SK-N-SH (cell line): ENCODE results near the gene TBCD. TPM values are rescaled to one million over a fixed set of nuclear protein-coding genes. Genes with fewer than 3 reads are reported as not detected.

Experiments
- CTCF ChIA-PET: fragments of 300-600, 350-600 bp; formaldehyde crosslinking; extraction: SDS; loops from one replicate; lab custom pipeline; 2021; lab: Yijun Ruan, JAX
- POLR2A ChIA-PET: fragments of 350-600 bp; sonication (Branson Sonifier 250); formaldehyde crosslinking; extraction: SDS; loops from one replicate; lab custom pipeline; 2020; ENCODE audit warnings: antibody characterized with exemption, inconsistent platforms; lab: Yijun Ruan, JAX
- DNase-seq: peaks from one replicate; pipeline ENCODE4 v3.0.0; 2012
- H2AFZ ChIP-seq: fragments of 200-600 bp; sonication (generic); 2 replicates; pipeline ENCODE4 v1.8.1; 2016; ENCODE audit warnings: antibody characterized with exemption, mild to moderate bottlenecking, low read depth
- H3F3A ChIP-seq: fragments of 200-600 bp; sonication (generic); replicated peaks from 2 replicates; pipeline ENCODE3; 2016; ENCODE audit warnings: antibody characterized with exemption, mild to moderate bottlenecking; ENCODE audit not compliant: insufficient read depth
- H3K27ac ChIP-seq, 2 experiments: fragments of 200-500 bp in 1 of 2; fragments of 200-600 bp in 1 of 2; sonication (Bioruptor generic) in 1 of 2; sonication (generic), shearing (Covaris generic) in 1 of 2; 2 replicates each; pipeline versions ENCODE4 v1.5.1 to v1.6.1; 2014 to 2016; ENCODE audit warnings: low read depth in 2 of 2, inconsistent platforms in 1 of 2, low read length in 1 of 2, mild to moderate bottlenecking in 1 of 2, mixed read lengths in 1 of 2
- H3K27me3 ChIP-seq: fragments of 200-600 bp; sonication (generic), shearing (Covaris generic); 2 replicates; pipeline ENCODE4 v1.6.1; 2016; ENCODE audit warnings: mixed run types; ENCODE audit not compliant: insufficient read depth
- H3K36me3 ChIP-seq, 2 experiments: fragments of 200-500 bp in 1 of 2; fragments of 200-600 bp in 1 of 2; sonication (Bioruptor generic) in 1 of 2; sonication (generic) in 1 of 2; replicated peaks in 1 of 2; 2 replicates each; pipeline versions ENCODE3 to v1.5.1; 2014 to 2016; ENCODE audit warnings: low read length in 1 of 2, mild to moderate bottlenecking in 1 of 2; ENCODE audit not compliant: insufficient read depth in 2 of 2, control insufficient read depth in 1 of 2
- H3K4me1 ChIP-seq, 2 experiments: fragments of 200-500 bp in 1 of 2; fragments of 200-600 bp in 1 of 2; sonication (Bioruptor generic) in 1 of 2; sonication (generic), shearing (Covaris generic) in 1 of 2; 2 replicates each; pipeline versions ENCODE4 v1.5.1 to v1.6.1; 2014 to 2016; ENCODE audit warnings: low read depth in 1 of 2, low read length in 1 of 2, mixed run types in 1 of 2; ENCODE audit not compliant: insufficient read depth in 2 of 2, control insufficient read depth in 1 of 2
- H3K4me2 ChIP-seq: fragments of 200-600 bp; sonication (generic), shearing (Covaris generic); 2 replicates; pipeline ENCODE4 v1.6.1; 2017; ENCODE audit warnings: mixed run types
- H3K4me3 ChIP-seq, 2 experiments: fragments of 200-500 bp in 1 of 2; fragments of 200-600 bp in 1 of 2; sonication (Bioruptor generic) in 1 of 2; sonication (generic), shearing (Covaris generic) in 1 of 2; 2 replicates each; pipeline versions ENCODE4 v1.5.1 to v1.8.1; 2014 to 2016; ENCODE audit warnings: low read depth in 2 of 2, inconsistent platforms in 1 of 2, low read length in 1 of 2, mild to moderate bottlenecking in 1 of 2, mixed read lengths in 1 of 2, moderate library complexity in 1 of 2
- H3K79me2 ChIP-seq: fragments of 200-600 bp; sonication (generic); 2 replicates; pipeline ENCODE4 v1.8.1; 2017; ENCODE audit warnings: mild to moderate bottlenecking; ENCODE audit not compliant: insufficient read depth
- H3K9ac ChIP-seq: fragments of 200-600 bp; sonication (generic); 2 replicates; pipeline ENCODE4 v1.6.1; 2017; ENCODE audit warnings: mixed run types
- H3K9me2 ChIP-seq: fragments of 200-600 bp; sonication (generic); 2 replicates; pipeline ENCODE4 v1.6.1; 2017; ENCODE audit warnings: mixed run types
- H3K9me3 ChIP-seq: fragments of 200-600 bp; sonication (generic); 2 replicates; pipeline ENCODE4 v1.6.1; 2017; ENCODE audit warnings: mixed run types, mild to moderate bottlenecking, moderate library complexity
- H4K20me1 ChIP-seq: fragments of 200-600 bp; sonication (generic); 2 replicates; pipeline ENCODE4 v1.6.1; 2017; ENCODE audit warnings: mild to moderate bottlenecking, mixed run types; ENCODE audit not compliant: insufficient read depth
- EZH2phosphoT487 ChIP-seq: fragments of 200-600 bp; sonication (generic); IDR thresholded peaks from 2 replicates; pipeline ENCODE4 v1.6.1; 2017; ENCODE audit warnings: low read depth, mixed run types, mild to moderate bottlenecking, antibody characterized with exemption, moderate library complexity, borderline replicate concordance
- FOXJ3 ChIP-seq: sonication (generic); formaldehyde crosslinking; IDR thresholded peaks from 2 replicates; pipeline ENCODE4 v1.5.1; 2020; ENCODE audit warnings: mild to moderate bottlenecking, missing genetic modification reagents
- FOXM1 ChIP-seq: IDR thresholded peaks from 2 replicates; pipeline ENCODE4 v1.4.0; 2012; ENCODE audit warnings: low read depth, mild to moderate bottlenecking
- GABPA ChIP-seq: IDR thresholded peaks from 2 replicates; pipeline ENCODE4 v1.4.0; 2012; ENCODE audit warnings: low read depth, mild to moderate bottlenecking
- GATA2 ChIP-seq: sonication (generic); formaldehyde crosslinking; IDR thresholded peaks from 2 replicates; pipeline ENCODE4 v1.5.0; 2020; ENCODE audit warnings: mild to moderate bottlenecking, missing genetic modification reagents
- JUND ChIP-seq: IDR thresholded peaks from 2 replicates; pipeline ENCODE4 v1.4.0; 2012
- MEF2A ChIP-seq: IDR thresholded peaks from 2 replicates; pipeline ENCODE4 v1.4.0; 2012; ENCODE audit warnings: low read depth, borderline replicate concordance
- NFIC ChIP-seq: IDR thresholded peaks from 2 replicates; pipeline ENCODE4 v1.4.0; 2012; ENCODE audit warnings: borderline replicate concordance
- NRF1 ChIP-seq: IDR thresholded peaks from 2 replicates; pipeline ENCODE4 v1.6.1; 2012; ENCODE audit warnings: low read depth, mild to moderate bottlenecking, low read length
- PBX3 ChIP-seq: IDR thresholded peaks from 2 replicates; pipeline ENCODE4; 2012
- RCOR1 ChIP-seq: fragments of 150-350 bp; IDR thresholded peaks from 2 replicates; pipeline ENCODE4 v1.6.1; 2017; ENCODE audit warnings: antibody characterized with exemption, low read length
- REST ChIP-seq: IDR thresholded peaks from 2 replicates; pipeline ENCODE4 v1.6.1; 2012; ENCODE audit warnings: mild to moderate bottlenecking, low read depth, low read length, moderate library complexity
- RFX5 ChIP-seq: IDR thresholded peaks from 2 replicates; pipeline ENCODE4 v1.6.1; 2012; ENCODE audit warnings: mild to moderate bottlenecking, improper control_type of control experiment, low read length
- RXRA ChIP-seq: IDR thresholded peaks from 2 replicates; pipeline ENCODE4 v1.4.0; 2012; ENCODE audit warnings: low read depth, mild to moderate bottlenecking, borderline replicate concordance
- SMC3 ChIP-seq: IDR thresholded peaks from 2 replicates; pipeline ENCODE4 v1.6.1; 2012; ENCODE audit warnings: low read depth, low read length, improper control_type of control experiment
- TEAD4 ChIP-seq: IDR thresholded peaks from 2 replicates; pipeline ENCODE4 v1.4.0; 2012; ENCODE audit warnings: mild to moderate bottlenecking, borderline replicate concordance; ENCODE audit not compliant: insufficient read depth
- WGBS: methylation state at CpG from one replicate; pipeline ENCODE4 v1.1.6; 2017; ENCODE audit warnings: low lambda C conversion rate; 5-methylcytosine and 5-hydroxymethylcytosine counted together
- polyA plus RNA-seq, 3 experiments: library from polyadenylated mRNA; depleted of rRNA; stranded (reverse); fragments of >200 nt; gene quantifications; 2 replicates each; pipeline ENCODE4 v1.2.3, GENCODE V29; 2012
- TF ChIP-seq, protein P1 (sequence below): IDR thresholded peaks from 2 replicates; pipeline ENCODE4 v1.4.0; 2012; ENCODE audit warnings: low read depth, borderline replicate concordance
- TF ChIP-seq, protein P2 (sequence below): fragments of 150-350 bp; IDR thresholded peaks from 2 replicates; pipeline ENCODE4 v1.6.1; 2017; ENCODE audit warnings: antibody characterized with exemption, low read length, low read depth, borderline replicate concordance
- TF ChIP-seq, protein P3 (sequence below): IDR thresholded peaks from 2 replicates; pipeline ENCODE4 v1.4.0; 2012; ENCODE audit warnings: low read depth, borderline replicate concordance
- TF ChIP-seq, protein P4 (sequence below): fragments of 150-350 bp; IDR thresholded peaks from 2 replicates; pipeline ENCODE4 v1.6.1; 2016; ENCODE audit warnings: mild to moderate bottlenecking, low read depth, low read length

The TBCD gene
- polyA plus RNA-seq, 1 of the 3 experiments (the other 2 are of a cell fraction): 107 TPM

- Histone ChIP-seq H3K9me2 (no peaks in the 10 kb centered on the region), H2AFZ (no peak overlapping the region), H3K4me2 (no peak overlapping the region), H3K36me3 (peaks cover 0 to 28% of the 10 kb centered on the region in 2 experiments), H3K9me3 (no peaks in the 10 kb centered on the region), H3K79me2 (no peaks in the 10 kb centered on the region; the same call in 1 of the 2 replicates), H3K4me3 (no peak overlapping the region), H3K27ac (no peak overlapping the region), H4K20me1 (no peaks in the 10 kb centered on the region), H3K9ac (no peak overlapping the region), H3K27me3 (no peaks in the 10 kb centered on the region), H3K4me1 (peaks cover 0 to 11% of the 10 kb centered on the region in 2 experiments; a peak in 1 of 4 replicates), H3F3A (no peaks in the 10 kb centered on the region)
- WGBS: 87% methylated on average over 7 of the region's 7 CpGs
- POLR2A ChIA-PET: no interaction called here
- no peak for DNase-seq
- CTCF ChIA-PET: interaction anchor here (1.0 to 3.7 kb wide), 4 partner anchors 10 to 33 kb away, joined by 3 to 14 read pairs (median 4); no protein-coding TSS in a partner anchor
- TF ChIP-seq FOXM1 (no peak), GATA2 (no peak), EZH2phosphoT487 (no peak), PBX3 (no peak), TEAD4 (no peak), GABPA (no peak), RXRA (no peak), RFX5 (no peak), RCOR1 (no peak), SMC3 (no peak), MEF2A (no peak), NFIC (no peak), REST (no peak), JUND (no peak), NRF1 (no peak), FOXJ3 (CRISPR knock-in tag) (no peak)
- TF ChIP-seq, protein P1, sequence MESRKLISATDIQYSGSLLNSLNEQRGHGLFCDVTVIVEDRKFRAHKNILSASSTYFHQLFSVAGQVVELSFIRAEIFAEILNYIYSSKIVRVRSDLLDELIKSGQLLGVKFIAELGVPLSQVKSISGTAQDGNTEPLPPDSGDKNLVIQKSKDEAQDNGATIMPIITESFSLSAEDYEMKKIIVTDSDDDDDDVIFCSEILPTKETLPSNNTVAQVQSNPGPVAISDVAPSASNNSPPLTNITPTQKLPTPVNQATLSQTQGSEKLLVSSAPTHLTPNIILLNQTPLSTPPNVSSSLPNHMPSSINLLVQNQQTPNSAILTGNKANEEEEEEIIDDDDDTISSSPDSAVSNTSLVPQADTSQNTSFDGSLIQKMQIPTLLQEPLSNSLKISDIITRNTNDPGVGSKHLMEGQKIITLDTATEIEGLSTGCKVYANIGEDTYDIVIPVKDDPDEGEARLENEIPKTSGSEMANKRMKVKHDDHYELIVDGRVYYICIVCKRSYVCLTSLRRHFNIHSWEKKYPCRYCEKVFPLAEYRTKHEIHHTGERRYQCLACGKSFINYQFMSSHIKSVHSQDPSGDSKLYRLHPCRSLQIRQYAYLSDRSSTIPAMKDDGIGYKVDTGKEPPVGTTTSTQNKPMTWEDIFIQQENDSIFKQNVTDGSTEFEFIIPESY: no peak
- TF ChIP-seq, protein P2, sequence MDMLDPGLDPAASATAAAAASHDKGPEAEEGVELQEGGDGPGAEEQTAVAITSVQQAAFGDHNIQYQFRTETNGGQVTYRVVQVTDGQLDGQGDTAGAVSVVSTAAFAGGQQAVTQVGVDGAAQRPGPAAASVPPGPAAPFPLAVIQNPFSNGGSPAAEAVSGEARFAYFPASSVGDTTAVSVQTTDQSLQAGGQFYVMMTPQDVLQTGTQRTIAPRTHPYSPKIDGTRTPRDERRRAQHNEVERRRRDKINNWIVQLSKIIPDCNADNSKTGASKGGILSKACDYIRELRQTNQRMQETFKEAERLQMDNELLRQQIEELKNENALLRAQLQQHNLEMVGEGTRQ: no peak
- TF ChIP-seq, protein P3, sequence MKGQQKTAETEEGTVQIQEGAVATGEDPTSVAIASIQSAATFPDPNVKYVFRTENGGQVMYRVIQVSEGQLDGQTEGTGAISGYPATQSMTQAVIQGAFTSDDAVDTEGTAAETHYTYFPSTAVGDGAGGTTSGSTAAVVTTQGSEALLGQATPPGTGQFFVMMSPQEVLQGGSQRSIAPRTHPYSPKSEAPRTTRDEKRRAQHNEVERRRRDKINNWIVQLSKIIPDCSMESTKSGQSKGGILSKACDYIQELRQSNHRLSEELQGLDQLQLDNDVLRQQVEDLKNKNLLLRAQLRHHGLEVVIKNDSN: no peak
- TF ChIP-seq, protein P4, sequence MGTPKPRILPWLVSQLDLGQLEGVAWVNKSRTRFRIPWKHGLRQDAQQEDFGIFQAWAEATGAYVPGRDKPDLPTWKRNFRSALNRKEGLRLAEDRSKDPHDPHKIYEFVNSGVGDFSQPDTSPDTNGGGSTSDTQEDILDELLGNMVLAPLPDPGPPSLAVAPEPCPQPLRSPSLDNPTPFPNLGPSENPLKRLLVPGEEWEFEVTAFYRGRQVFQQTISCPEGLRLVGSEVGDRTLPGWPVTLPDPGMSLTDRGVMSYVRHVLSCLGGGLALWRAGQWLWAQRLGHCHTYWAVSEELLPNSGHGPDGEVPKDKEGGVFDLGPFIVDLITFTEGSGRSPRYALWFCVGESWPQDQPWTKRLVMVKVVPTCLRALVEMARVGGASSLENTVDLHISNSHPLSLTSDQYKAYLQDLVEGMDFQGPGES: no peak
Measured at GRCh38 chr17:82894389-82894788, 142.5 kb downstream of the TBCD start.
